Measurements from ENCODE around the gene HACD4. TPM values are rescaled to one million over a fixed set of nuclear protein-coding genes. Genes with fewer than 3 reads are reported as not detected.

The HACD4 gene
- total RNA-seq, 2 experiments from 2014 or later = not detected

DNA sequence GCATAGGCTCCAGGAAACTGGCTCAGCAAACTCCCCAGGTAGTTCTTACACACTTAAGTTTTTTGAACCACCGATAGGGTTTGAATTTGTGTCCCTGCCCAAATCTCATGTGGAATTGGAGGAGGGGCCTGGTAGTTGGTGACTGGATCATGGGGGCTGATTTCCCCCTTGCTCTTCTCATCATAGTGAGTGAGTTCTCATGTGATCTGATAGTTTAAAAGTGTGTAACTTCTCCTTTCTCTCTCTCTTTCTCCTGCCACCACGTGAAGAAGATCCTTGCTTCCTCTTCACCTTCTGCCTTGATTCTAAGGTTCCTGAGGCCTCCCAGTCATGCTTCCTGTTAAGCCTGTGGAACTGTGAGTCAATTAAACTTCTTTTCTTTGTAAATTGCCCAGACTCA lies 22.4 kb upstream of the HACD4 start:
- no peak overlapping the region for H3K27ac ChIP-seq (ENCODE audit: low read depth, low read length, poor library complexity, severe bottlenecking)
- H3K36me3 ChIP-seq (ENCODE audit: insufficient read depth, low read length) = no peaks in the 10 kb centered on the region
- no peaks in the 10 kb centered on the region for H3K9me3 ChIP-seq (ENCODE audit: low read length)
- H3K4me3 ChIP-seq (ENCODE audit: low read depth, low read length, poor library complexity, severe bottlenecking) = no peak overlapping the region
- no peaks in the 10 kb centered on the region for H3K79me2 ChIP-seq (ENCODE audit: insufficient read depth, low read depth, low read length)
- no peaks in the 10 kb centered on the region for H4K20me1 ChIP-seq (ENCODE audit: insufficient read depth, low read length)
- intact Hi-C loops (cut with micrococcal nuclease; ENCODE audit: unreplicated experiment) = no loop called here
- H2AFZ ChIP-seq (ENCODE audit: low read length) = no peak overlapping the region
- ChIA-PET CTCF (ENCODE audit: unreplicated experiment) (no interaction called here), POLR2A (interaction anchor here (0.6 kb wide), 1 partner anchor 130 kb away, joined by 3 read pairs; no protein-coding TSS in a partner anchor)
- no TSS peak for BruUV-seq (replicated peaks)
- H3K9me2 ChIP-seq (ENCODE audit: insufficient read depth, low read length) = no peaks in the 10 kb centered on the region
- no peak overlapping the region for H3K4me2 ChIP-seq (ENCODE audit: low read length)
- H3K4me1 ChIP-seq (ENCODE audit: insufficient read depth, low read length, poor library complexity, severe bottlenecking) = no peaks in the 10 kb centered on the region
- TF ChIP-seq, protein P1, sequence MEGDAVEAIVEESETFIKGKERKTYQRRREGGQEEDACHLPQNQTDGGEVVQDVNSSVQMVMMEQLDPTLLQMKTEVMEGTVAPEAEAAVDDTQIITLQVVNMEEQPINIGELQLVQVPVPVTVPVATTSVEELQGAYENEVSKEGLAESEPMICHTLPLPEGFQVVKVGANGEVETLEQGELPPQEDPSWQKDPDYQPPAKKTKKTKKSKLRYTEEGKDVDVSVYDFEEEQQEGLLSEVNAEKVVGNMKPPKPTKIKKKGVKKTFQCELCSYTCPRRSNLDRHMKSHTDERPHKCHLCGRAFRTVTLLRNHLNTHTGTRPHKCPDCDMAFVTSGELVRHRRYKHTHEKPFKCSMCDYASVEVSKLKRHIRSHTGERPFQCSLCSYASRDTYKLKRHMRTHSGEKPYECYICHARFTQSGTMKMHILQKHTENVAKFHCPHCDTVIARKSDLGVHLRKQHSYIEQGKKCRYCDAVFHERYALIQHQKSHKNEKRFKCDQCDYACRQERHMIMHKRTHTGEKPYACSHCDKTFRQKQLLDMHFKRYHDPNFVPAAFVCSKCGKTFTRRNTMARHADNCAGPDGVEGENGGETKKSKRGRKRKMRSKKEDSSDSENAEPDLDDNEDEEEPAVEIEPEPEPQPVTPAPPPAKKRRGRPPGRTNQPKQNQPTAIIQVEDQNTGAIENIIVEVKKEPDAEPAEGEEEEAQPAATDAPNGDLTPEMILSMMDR (conservative IDR thresholded peaks at IDR 0.05; ENCODE audit: low read length) = no peak
- TF ChIP-seq EZH2phosphoT487 (IDR thresholded peaks at IDR 0.05; ENCODE audit: borderline replicate concordance, low read depth, low read length) = no peak
- DNase-seq (ENCODE audit: low spot score) = no peak

GRCh38 chr9:21047281-21047691 lies 15.8 kb upstream of the HACD4 start:
- H3K9me2 ChIP-seq (ENCODE audit: insufficient read depth, low read length) = no peaks in the 10 kb centered on the region
- TF ChIP-seq, protein P1 (conservative IDR thresholded peaks at IDR 0.05; ENCODE audit: low read length) = no peak
- no peak for TF ChIP-seq EZH2phosphoT487 (IDR thresholded peaks at IDR 0.05; ENCODE audit: borderline replicate concordance, low read depth, low read length)
- H2AFZ ChIP-seq (ENCODE audit: low read length) = no peak overlapping the region
- intact Hi-C loops (cut with micrococcal nuclease; ENCODE audit: unreplicated experiment) = no loop called here
- no peaks in the 10 kb centered on the region for H3K36me3 ChIP-seq (ENCODE audit: insufficient read depth, low read length)
- H3K4me3 ChIP-seq (ENCODE audit: low read depth, low read length, poor library complexity, severe bottlenecking) = no peak overlapping the region
- H3K9me3 ChIP-seq (ENCODE audit: low read length) = no peaks in the 10 kb centered on the region
- no peaks in the 10 kb centered on the region for H4K20me1 ChIP-seq (ENCODE audit: insufficient read depth, low read length)
- no peak overlapping the region for H3K4me2 ChIP-seq (ENCODE audit: low read length)
- DNase-seq (ENCODE audit: low spot score) = no peak
- POLR2A ChIA-PET = interaction anchor here (1.0 kb wide), 1 partner anchor 57 kb away, joined by 3 read pairs; no protein-coding TSS in a partner anchor
- no peak overlapping the region for H3K27ac ChIP-seq (ENCODE audit: low read depth, low read length, poor library complexity, severe bottlenecking)
- no peaks in the 10 kb centered on the region for H3K79me2 ChIP-seq (ENCODE audit: insufficient read depth, low read depth, low read length)
- BruUV-seq (replicated peaks) = no TSS peak
- no peaks in the 10 kb centered on the region for H3K4me1 ChIP-seq (ENCODE audit: insufficient read depth, low read length, poor library complexity, severe bottlenecking)
- CTCF ChIA-PET (ENCODE audit: unreplicated experiment) = interaction anchor here (1.5 kb wide), 1 partner anchor 49 kb away, joined by 3 read pairs; no protein-coding TSS in a partner anchor

DNA sequence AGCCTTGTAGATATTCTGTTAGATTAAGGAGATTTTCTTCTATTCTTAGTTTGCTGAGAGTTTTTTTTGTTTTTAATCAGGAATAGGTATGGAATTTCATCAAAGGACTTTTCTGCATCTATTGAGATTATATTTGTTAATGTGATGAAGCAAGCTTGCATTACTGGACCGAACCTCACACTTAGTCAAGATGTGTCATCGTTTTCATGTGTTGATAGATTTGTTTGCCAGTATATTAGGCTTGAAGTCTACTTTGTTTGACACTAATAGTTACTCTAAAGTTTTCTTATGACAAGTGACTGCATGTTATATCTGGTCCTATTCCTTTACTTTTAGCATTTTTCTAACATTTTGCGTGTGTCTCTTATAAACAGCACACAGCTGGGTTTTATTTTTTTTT lies 12.4 kb upstream of the HACD4 start:
- H3K4me1 ChIP-seq (ENCODE audit: insufficient read depth, low read length, poor library complexity, severe bottlenecking) = no peaks in the 10 kb centered on the region
- no peaks in the 10 kb centered on the region for H3K9me3 ChIP-seq (ENCODE audit: low read length)
- no peak overlapping the region for H3K27ac ChIP-seq (ENCODE audit: low read depth, low read length, poor library complexity, severe bottlenecking)
- POLR2A ChIA-PET = no interaction called here
- H2AFZ ChIP-seq (ENCODE audit: low read length) = no peak overlapping the region
- H4K20me1 ChIP-seq (ENCODE audit: insufficient read depth, low read length) = no peaks in the 10 kb centered on the region
- H3K4me3 ChIP-seq (ENCODE audit: low read depth, low read length, poor library complexity, severe bottlenecking) = no peak overlapping the region
- no peak overlapping the region for H3K4me2 ChIP-seq (ENCODE audit: low read length)
- intact Hi-C loops (cut with micrococcal nuclease; ENCODE audit: unreplicated experiment) = no loop called here
- no TSS peak for BruUV-seq (replicated peaks)
- no peaks in the 10 kb centered on the region for H3K36me3 ChIP-seq (ENCODE audit: insufficient read depth, low read length)
- DNase-seq (ENCODE audit: low spot score) = no peak
- H3K9me2 ChIP-seq (ENCODE audit: insufficient read depth, low read length) = no peaks in the 10 kb centered on the region
- TF ChIP-seq, protein P1 (conservative IDR thresholded peaks at IDR 0.05; ENCODE audit: low read length) = no peak
- no peak for TF ChIP-seq EZH2phosphoT487 (IDR thresholded peaks at IDR 0.05; ENCODE audit: borderline replicate concordance, low read depth, low read length)
- no peaks in the 10 kb centered on the region for H3K79me2 ChIP-seq (ENCODE audit: insufficient read depth, low read depth, low read length)
- CTCF ChIA-PET (ENCODE audit: unreplicated experiment) = no interaction called here

Measured in OCI-LY7 (cell line).